K562 (cell line): ENCODE data around the gene ZFR2. TPM values are rescaled to one million over a fixed set of nuclear protein-coding genes. Genes with fewer than 3 reads are reported as not detected.

Experiments used
- polyA plus RNA-seq, 8 experiments: library from polyadenylated mRNA; depleted of rRNA in 4 of 8; stranded (reverse) in 5 of 8; unstranded in 3 of 8; fragments of >200 nt; fragmentation: Nextera tagmentation in 2 of 8; fragmentation: Illumina TruSeq in 1 of 8; extraction: Ambion mirVana in 2 of 8; extraction: Trizol in 1 of 8; gene quantifications; 2 replicates each; pipeline versions ENCODE4 v1.2.1 to v1.2.3, GENCODE V29; 2011 to 2014; ENCODE audit warnings: inconsistent platforms in 1 of 8, missing spikeins in 1 of 8
- total RNA-seq, 7 experiments: library from RNA; depleted of rRNA in 6 of 7; stranded (reverse); fragments of >200 nt in 6 of 7; fragmentation: Illumina TruSeq in 2 of 7; extraction: Trizol in 2 of 7; gene quantifications; 2 replicates each; pipeline versions ENCODE4 v1.2.1 to v1.2.3, GENCODE V29; 2011 to 2021; ENCODE audit warnings: low replicate concordance in 1 of 7
- TF ChIP-seq, protein P1 (sequence below), 2 experiments: fragments of 450-650 bp; formaldehyde crosslinking in 1 of 2; IDR thresholded peaks; 2 replicates each; pipeline versions ENCODE4 v1.4.0 to v1.6.1; 2014 to 2020; ENCODE audit warnings: mild to moderate bottlenecking in 2 of 2, borderline replicate concordance in 1 of 2, low read depth in 1 of 2
- TF ChIP-seq, protein P2 (sequence below): fragments of 450-650 bp; IDR thresholded peaks from 2 replicates; pipeline ENCODE4 v1.6.1; 2014; ENCODE audit warnings: low read depth, mild to moderate bottlenecking, moderate library complexity, borderline replicate concordance

ZFR2 gene
- total and polyA plus RNA-seq, 9 of the 15 experiments (the other 6 are each of a cell fraction or from before 2014, with no cell fraction given), result 0.03 to 0.59 (median 0.07) TPM; not detected in 6

DNA sequence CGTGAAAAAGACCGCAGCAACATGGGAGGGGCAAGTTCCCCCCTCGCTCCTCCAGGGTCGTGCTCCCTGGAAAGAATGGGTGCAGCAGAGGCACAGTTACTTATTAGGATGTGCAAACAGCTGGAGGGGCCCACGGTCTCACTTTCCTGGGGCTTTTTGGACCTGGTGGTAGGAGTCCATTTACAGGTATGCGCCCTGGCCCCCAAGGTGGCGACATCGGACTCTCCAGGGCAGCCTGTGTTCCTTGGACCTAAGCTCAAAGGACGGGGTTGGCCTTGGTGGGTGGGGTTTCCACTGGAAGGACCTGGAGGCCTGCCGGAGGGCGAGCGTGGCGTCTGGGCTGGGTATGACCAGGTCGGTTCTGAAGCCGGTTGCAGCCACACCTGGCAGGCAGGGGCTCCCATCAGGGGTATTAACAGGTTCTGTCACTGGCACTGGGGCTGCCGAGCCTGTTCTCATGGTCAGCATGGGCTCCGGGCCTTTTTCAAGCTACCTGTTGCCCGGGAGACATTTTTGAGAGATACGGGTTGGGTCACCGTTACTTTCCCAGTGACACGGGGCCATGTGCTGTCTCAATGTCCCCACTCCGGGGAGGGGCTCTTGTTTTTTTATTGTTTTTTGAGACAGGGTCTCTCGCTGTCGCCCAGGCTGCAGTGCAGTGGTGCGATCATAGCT is 5.9 kb downstream of the ZFR2 start (continued):
- TF ChIP-seq, protein P1, sequence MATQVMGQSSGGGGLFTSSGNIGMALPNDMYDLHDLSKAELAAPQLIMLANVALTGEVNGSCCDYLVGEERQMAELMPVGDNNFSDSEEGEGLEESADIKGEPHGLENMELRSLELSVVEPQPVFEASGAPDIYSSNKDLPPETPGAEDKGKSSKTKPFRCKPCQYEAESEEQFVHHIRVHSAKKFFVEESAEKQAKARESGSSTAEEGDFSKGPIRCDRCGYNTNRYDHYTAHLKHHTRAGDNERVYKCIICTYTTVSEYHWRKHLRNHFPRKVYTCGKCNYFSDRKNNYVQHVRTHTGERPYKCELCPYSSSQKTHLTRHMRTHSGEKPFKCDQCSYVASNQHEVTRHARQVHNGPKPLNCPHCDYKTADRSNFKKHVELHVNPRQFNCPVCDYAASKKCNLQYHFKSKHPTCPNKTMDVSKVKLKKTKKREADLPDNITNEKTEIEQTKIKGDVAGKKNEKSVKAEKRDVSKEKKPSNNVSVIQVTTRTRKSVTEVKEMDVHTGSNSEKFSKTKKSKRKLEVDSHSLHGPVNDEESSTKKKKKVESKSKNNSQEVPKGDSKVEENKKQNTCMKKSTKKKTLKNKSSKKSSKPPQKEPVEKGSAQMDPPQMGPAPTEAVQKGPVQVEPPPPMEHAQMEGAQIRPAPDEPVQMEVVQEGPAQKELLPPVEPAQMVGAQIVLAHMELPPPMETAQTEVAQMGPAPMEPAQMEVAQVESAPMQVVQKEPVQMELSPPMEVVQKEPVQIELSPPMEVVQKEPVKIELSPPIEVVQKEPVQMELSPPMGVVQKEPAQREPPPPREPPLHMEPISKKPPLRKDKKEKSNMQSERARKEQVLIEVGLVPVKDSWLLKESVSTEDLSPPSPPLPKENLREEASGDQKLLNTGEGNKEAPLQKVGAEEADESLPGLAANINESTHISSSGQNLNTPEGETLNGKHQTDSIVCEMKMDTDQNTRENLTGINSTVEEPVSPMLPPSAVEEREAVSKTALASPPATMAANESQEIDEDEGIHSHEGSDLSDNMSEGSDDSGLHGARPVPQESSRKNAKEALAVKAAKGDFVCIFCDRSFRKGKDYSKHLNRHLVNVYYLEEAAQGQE (IDR thresholded peaks at IDR 0.05; ENCODE audit: borderline replicate concordance), result peak; percentile 18; the same call in 1 of the 2 replicates
- TF ChIP-seq, protein P1 (CRISPR knock-in tag; IDR thresholded peaks at IDR 0.05; ENCODE audit: low read depth), result no peak
- TF ChIP-seq, protein P2, sequence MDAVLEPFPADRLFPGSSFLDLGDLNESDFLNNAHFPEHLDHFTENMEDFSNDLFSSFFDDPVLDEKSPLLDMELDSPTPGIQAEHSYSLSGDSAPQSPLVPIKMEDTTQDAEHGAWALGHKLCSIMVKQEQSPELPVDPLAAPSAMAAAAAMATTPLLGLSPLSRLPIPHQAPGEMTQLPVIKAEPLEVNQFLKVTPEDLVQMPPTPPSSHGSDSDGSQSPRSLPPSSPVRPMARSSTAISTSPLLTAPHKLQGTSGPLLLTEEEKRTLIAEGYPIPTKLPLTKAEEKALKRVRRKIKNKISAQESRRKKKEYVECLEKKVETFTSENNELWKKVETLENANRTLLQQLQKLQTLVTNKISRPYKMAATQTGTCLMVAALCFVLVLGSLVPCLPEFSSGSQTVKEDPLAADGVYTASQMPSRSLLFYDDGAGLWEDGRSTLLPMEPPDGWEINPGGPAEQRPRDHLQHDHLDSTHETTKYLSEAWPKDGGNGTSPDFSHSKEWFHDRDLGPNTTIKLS, result no peak
